ENCODE results near the gene ZNF536. TPM values are rescaled to one million over a fixed set of nuclear protein-coding genes. Genes with fewer than 3 reads are reported as not detected.
"Not testable (repeated sequence)": the region's sequence is repeated elsewhere in the genome, so short reads cannot be mapped to it uniquely, and the experiment has no call there.

The ZNF536 gene
- total and polyA plus RNA-seq, 4 donors: 0.50 to 1.2 (median 0.62) TPM; not detected in 1

DNA sequence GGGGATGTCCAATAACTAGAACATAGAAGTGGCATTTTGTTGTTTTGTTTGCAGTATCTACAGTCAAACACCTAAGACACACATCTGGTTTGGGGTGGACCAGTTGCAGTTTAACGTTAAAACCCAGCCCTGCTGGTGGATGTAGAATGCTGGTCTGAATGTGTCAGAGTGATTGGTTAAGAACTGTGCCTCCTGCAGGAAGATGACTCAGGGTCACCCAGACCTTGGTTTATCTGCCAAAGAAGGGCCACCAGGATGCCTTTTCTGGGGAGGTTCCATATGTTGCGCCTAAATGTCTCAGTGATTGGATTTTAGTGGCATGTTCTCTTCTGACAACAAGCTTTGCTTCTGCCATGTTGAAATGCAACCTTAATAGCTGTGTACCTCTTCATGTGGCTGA, 23.1 kb downstream of the ZNF536 start:
- Histone ChIP-seq H3K9me3 (ENCODE audit: control insufficient read depth, low read length) (no peaks in the 10 kb centered on the region), H3K4me1 (ENCODE audit: control insufficient read depth in 1 of 2, insufficient read depth in 2 of 2, low read length in 2 of 2) (no peaks in the 10 kb centered on the region), H3K4me3 (ENCODE audit: low read length in 2 of 2) (no peak overlapping the region), H3K27me3 (ENCODE audit: control insufficient read depth in 1 of 2, insufficient read depth in 2 of 2, low read length in 1 of 2) (no peaks in the 10 kb centered on the region), H3K36me3 (ENCODE audit: control insufficient read depth in 1 of 2, insufficient read depth in 2 of 2, low read length in 1 of 2) (no peaks in the 10 kb centered on the region), H3K27ac (ENCODE audit: low read depth in 1 of 2, low read length in 2 of 2) (no peak overlapping the region)
- DNase-seq (no peak), ATAC-seq (ENCODE audit: low FRiP score) (no peak)
- intact Hi-C loops (cut with DNase I): no loop called here
- WGBS, 2 donors: 78 to 80% methylated on average over 2 of the region's 2 CpGs

DNA sequence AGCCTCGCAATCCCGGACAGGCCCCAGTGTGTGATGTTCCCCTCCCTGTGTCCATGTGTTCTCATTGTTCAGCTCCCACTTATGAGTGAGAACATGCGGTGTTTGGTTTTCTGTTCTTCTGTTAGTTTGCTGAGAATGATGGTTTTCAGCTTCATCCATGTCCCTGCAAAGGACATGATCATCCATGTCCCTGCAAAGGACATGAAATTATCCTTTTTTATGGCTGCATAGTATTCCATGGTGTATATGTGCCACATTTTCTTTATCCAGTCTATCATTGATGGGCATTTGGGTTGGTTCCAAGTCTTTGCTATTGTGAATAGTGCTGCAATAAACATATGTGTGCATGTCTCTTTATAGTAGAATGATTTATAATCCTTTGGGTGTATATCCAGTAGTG, 26.4 kb downstream of the ZNF536 start:
- H3K4me1 ChIP-seq (ENCODE audit: control insufficient read depth in 1 of 2, insufficient read depth in 2 of 2, low read length in 2 of 2); H3K36me3 ChIP-seq (ENCODE audit: control insufficient read depth in 1 of 2, insufficient read depth in 2 of 2, low read length in 1 of 2); intact Hi-C loops (cut with DNase I); H3K4me3 ChIP-seq (ENCODE audit: low read length in 2 of 2); DNase-seq; H3K27ac ChIP-seq (ENCODE audit: low read depth in 1 of 2, low read length in 2 of 2); ATAC-seq (ENCODE audit: low FRiP score); H3K9me3 ChIP-seq (ENCODE audit: control insufficient read depth, low read length); H3K27me3 ChIP-seq (ENCODE audit: control insufficient read depth in 1 of 2, insufficient read depth in 2 of 2, low read length in 1 of 2): not testable (repeated sequence)
- 88 to 92% methylated on average over 3 of the region's 3 CpGs for WGBS, 2 donors

DNA sequence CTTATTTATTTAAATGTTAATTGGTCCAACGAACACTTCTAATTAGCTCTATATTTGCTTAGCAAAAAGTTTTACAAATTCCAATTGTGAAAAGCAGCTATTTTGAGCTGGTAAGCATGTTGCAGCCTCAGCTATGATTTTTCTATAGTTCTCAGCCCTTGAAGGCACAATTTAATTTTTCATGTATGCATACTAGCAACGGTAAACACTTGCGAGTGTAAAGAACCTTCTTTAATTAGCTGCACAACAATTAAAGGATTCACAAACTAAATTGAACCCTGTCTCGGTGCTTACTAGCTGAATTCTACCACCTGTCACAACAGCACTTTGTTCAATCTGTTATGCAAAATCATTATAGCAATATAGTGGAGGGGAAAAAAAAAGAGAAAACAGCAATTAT, 29.8 kb downstream of the ZNF536 start:
- DNase-seq (no peak), ATAC-seq (ENCODE audit: low FRiP score) (no peak)
- 76% methylated on average over 4 of the region's 4 CpGs for WGBS, 2 donors
- peaks cover 0 to 2% of the 10 kb centered on the region in 2 donors for H3K27me3 ChIP-seq (ENCODE audit: control insufficient read depth in 1 of 2, insufficient read depth in 2 of 2, low read length in 1 of 2)
- no peak overlapping the region for H3K27ac ChIP-seq (ENCODE audit: low read depth in 1 of 2, low read length in 2 of 2)
- H3K4me1 ChIP-seq (ENCODE audit: control insufficient read depth in 1 of 2, insufficient read depth in 2 of 2, low read length in 2 of 2): no peaks in the 10 kb centered on the region
- no peak overlapping the region for H3K4me3 ChIP-seq (ENCODE audit: low read length in 2 of 2)
- no peaks in the 10 kb centered on the region for H3K9me3 ChIP-seq (ENCODE audit: control insufficient read depth, low read length)
- no peaks in the 10 kb centered on the region for H3K36me3 ChIP-seq (ENCODE audit: control insufficient read depth in 1 of 2, insufficient read depth in 2 of 2, low read length in 1 of 2)
- intact Hi-C loops (cut with DNase I): no loop called here

DNA sequence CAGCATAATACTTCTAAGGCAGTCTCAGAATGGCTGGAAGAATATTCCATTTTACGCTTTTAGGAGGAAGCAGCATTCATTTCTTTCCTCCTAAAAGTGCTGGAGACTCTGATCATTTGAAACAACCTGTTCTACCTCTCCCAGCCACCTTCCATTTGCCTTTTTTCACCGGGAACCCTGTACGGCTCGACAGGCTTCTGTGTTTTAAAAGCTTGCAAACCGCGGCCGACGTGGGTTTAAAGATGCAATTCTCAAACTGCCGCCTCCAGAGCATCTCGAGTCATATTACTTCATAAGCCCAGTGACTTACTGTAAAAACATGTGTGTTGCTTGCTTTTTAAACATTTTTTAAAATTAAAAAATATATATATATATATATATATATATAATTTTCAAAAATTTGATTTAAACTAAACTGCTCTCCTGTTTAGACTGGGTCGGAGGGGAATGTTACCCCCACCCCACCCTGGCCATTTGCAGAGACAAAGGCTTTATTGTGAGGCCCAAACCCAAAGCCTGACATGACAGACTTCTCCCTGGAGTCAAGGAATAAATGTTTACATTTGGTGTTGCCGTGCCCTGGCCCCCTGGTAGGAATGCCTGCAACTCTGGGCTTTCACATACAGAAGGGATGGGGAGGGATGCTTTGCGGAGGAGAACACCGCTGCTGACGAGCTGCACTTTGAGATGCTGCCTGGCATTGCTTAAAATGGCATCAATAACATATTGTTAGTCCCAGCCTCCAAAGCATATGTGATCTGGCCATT, 30.4 kb downstream of the ZNF536 start:
- Histone ChIP-seq H3K4me3 (ENCODE audit: low read length in 2 of 2) (no peak overlapping the region), H3K4me1 (ENCODE audit: control insufficient read depth in 1 of 2, insufficient read depth in 2 of 2, low read length in 2 of 2) (no peaks in the 10 kb centered on the region), H3K36me3 (ENCODE audit: control insufficient read depth in 1 of 2, insufficient read depth in 2 of 2, low read length in 1 of 2) (no peaks in the 10 kb centered on the region), H3K27ac (ENCODE audit: low read depth in 1 of 2, low read length in 2 of 2) (no peak overlapping the region), H3K9me3 (ENCODE audit: control insufficient read depth, low read length) (no peaks in the 10 kb centered on the region), H3K27me3 (ENCODE audit: control insufficient read depth in 1 of 2, insufficient read depth in 2 of 2, low read length in 1 of 2) (peaks cover 0 to 2% of the 10 kb centered on the region in 2 donors)
- intact Hi-C loops (cut with DNase I): no loop called here
- no peak for ATAC-seq (ENCODE audit: low FRiP score)
- 36 to 47% methylated on average over 15 of the region's 15 CpGs for WGBS, 2 donors
- DNase-seq: no peak

DNA sequence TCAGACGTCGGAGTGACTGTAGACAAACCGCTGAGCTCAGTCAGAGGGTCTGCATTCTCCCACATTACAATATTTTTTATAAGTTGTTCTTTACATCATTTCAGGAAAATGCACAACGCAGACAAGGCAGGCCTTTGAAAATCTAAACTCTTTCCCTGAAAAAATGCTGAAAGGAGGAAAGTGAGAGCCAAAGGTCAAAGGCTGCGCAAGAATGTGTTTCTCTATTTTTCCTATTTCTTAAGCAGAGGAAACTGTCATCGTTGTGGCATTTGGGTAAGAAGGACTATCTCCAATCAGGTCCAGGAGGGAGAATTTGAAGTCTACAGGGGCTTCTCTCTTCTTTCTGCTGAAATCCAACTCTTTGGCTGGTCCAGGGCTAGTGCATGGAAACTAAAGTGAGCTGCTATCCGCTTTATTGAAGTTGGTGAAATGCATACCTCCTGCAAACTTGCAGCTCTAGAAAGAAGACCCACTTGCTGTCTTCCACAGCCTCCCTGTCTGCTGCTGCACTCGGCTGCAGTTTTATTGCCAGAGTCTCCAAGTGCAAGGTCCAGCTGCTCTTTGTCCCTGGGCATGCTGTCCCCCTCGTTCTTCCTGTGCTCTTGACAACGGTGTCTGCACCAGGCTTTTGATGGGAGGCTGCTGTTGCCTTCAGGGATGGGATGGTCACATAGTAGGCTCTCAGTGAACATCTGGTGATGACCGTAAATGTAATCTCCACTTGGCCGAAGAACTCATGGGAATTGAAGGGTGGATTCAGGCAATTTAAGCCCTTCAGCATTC, 31.2 kb downstream of the ZNF536 start:
- no peak for ATAC-seq (ENCODE audit: low FRiP score)
- intact Hi-C loops (cut with DNase I): no loop called here
- H3K27me3 ChIP-seq (ENCODE audit: control insufficient read depth in 1 of 2, insufficient read depth in 2 of 2, low read length in 1 of 2): peaks cover 0 to 2% of the 10 kb centered on the region in 2 donors
- DNase-seq: no peak
- H3K36me3 ChIP-seq (ENCODE audit: control insufficient read depth in 1 of 2, insufficient read depth in 2 of 2, low read length in 1 of 2): no peaks in the 10 kb centered on the region
- no peak overlapping the region for H3K4me3 ChIP-seq (ENCODE audit: low read length in 2 of 2)
- no peaks in the 10 kb centered on the region for H3K4me1 ChIP-seq (ENCODE audit: control insufficient read depth in 1 of 2, insufficient read depth in 2 of 2, low read length in 2 of 2)
- no peaks in the 10 kb centered on the region for H3K9me3 ChIP-seq (ENCODE audit: control insufficient read depth, low read length)
- 34 to 43% methylated on average over 12 of the region's 12 CpGs for WGBS, 2 donors
- no peak overlapping the region for H3K27ac ChIP-seq (ENCODE audit: low read depth in 1 of 2, low read length in 2 of 2)

DNA sequence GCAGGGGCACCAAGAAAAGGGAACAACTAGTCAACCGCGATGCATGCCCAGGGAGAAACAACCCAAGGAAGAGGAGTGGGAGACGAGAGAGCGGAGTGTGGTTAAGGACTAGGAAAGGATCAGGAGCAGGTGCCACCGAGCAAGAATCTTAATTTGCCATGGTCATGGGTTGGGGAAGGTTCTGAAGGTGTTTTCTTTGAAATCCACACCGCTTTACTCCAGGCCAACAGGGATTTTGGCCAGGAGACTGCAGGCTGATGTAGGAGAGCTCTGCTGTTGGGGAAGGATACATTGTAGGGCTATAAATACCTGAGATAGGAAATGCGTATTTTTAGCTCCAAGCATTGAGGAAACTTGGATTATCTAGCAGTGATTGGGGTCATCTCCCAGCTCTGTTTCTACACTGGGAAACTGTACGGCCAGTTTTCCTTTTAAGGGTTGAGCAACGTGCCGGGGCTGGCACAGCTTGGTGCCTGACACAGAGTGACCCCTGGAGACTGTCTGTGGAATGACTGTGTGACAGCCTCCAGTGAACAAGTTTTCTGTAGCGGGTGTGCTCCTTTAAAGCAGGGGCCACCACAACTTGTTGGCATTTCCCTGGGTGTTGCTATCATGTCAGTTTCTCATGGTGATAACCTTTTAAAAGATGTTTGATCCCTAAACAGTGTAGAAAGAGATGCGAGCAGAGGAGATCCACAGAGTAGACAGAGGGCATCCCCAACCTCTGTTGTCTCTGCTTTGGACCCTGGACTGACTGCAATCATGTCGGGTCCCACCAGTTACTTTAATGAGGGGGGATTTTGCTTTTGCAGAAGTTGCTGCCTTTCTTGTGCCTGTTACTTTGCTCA, 34.3 kb downstream of the ZNF536 start:
- Histone ChIP-seq H3K36me3 (ENCODE audit: control insufficient read depth in 1 of 2, insufficient read depth in 2 of 2, low read length in 1 of 2) (no peaks in the 10 kb centered on the region), H3K4me1 (ENCODE audit: control insufficient read depth in 1 of 2, insufficient read depth in 2 of 2, low read length in 2 of 2) (no peaks in the 10 kb centered on the region), H3K27ac (ENCODE audit: low read depth in 1 of 2, low read length in 2 of 2) (no peak overlapping the region), H3K27me3 (ENCODE audit: control insufficient read depth in 1 of 2, insufficient read depth in 2 of 2, low read length in 1 of 2) (no peaks in the 10 kb centered on the region), H3K4me3 (ENCODE audit: low read length in 2 of 2) (no peak overlapping the region), H3K9me3 (ENCODE audit: control insufficient read depth, low read length) (no peaks in the 10 kb centered on the region)
- WGBS, 2 donors: 55 to 57% methylated on average over 13 of the region's 13 CpGs
- no peak for ATAC-seq (ENCODE audit: low FRiP score)
- intact Hi-C loops (cut with DNase I): no loop called here
- no peak for DNase-seq

DNA sequence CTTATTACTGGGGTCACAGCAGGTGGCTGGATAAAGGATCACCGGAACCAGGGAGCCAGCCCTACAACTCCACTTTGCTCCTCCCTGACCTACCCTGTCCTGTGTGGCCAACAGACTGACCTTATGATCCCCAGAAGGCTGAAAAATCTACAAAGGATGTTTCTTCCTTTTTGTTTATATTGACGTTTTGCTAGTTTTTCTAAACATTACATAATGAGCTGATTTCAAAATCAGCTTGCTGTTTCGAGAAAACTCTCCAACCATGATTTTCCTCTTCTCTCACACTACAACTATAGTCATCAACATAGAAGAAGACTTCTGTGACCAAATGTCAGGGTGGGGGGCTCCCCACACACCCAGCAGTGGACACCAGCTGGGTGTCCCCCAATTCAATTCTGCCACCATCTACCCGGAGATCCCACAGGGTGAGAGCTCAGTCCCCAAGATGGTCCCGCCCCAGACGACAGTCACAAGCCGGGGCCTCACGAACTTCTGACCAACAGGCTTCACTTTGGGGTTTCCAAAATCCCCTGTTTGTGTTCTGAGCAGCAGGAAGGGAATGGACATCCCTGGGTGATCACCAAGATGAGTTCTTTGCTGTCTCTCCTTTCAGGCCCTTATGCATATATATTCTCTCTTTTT, 35.0 kb downstream of the ZNF536 start:
- Histone ChIP-seq H3K9me3 (ENCODE audit: control insufficient read depth, low read length) (no peaks in the 10 kb centered on the region), H3K36me3 (ENCODE audit: control insufficient read depth in 1 of 2, insufficient read depth in 2 of 2, low read length in 1 of 2) (no peaks in the 10 kb centered on the region), H3K4me1 (ENCODE audit: control insufficient read depth in 1 of 2, insufficient read depth in 2 of 2, low read length in 2 of 2) (no peaks in the 10 kb centered on the region), H3K4me3 (ENCODE audit: low read length in 2 of 2) (no peak overlapping the region), H3K27ac (ENCODE audit: low read depth in 1 of 2, low read length in 2 of 2) (no peak overlapping the region), H3K27me3 (ENCODE audit: control insufficient read depth in 1 of 2, insufficient read depth in 2 of 2, low read length in 1 of 2) (no peaks in the 10 kb centered on the region)
- no peak for DNase-seq
- intact Hi-C loops (cut with DNase I): no loop called here
- 69 to 73% methylated on average over 8 of the region's 8 CpGs for WGBS, 2 donors
- ATAC-seq (ENCODE audit: low FRiP score): no peak

DNA sequence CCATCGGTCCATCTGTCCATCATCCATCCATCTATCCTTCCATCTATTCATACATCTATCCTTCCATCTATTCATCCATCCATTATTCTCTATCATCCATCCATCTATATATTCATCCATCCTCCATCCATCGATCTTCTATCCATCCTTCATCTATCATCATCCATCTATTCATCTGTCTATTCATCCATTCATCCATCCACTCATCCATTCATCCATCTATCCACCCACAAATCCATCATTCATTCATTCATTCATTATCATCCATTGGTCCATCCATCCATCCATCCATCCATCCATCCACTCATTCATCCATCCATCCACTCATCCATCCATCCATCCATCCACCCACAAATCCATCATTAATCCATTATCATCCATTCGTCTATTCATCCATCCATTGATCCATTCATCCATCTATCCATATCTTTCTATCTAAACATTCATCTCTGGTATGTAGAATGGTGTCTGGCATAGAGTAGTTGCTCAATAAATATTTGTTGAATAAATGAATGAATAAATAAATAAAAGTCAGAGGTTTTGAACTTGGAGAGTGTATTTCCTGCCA, 36.6 kb downstream of the ZNF536 start:
- no peak overlapping the region for H3K27ac ChIP-seq (ENCODE audit: low read depth in 1 of 2, low read length in 2 of 2)
- DNase-seq: no peak
- no peaks in the 10 kb centered on the region for H3K27me3 ChIP-seq (ENCODE audit: control insufficient read depth in 1 of 2, insufficient read depth in 2 of 2, low read length in 1 of 2)
- WGBS, 2 donors: 73 to 82% methylated on average over 3 of the region's 3 CpGs
- H3K9me3 ChIP-seq (ENCODE audit: control insufficient read depth, low read length): no peaks in the 10 kb centered on the region
- no peaks in the 10 kb centered on the region for H3K4me1 ChIP-seq (ENCODE audit: control insufficient read depth in 1 of 2, insufficient read depth in 2 of 2, low read length in 2 of 2)
- no peak for ATAC-seq (ENCODE audit: low FRiP score)
- no peaks in the 10 kb centered on the region for H3K36me3 ChIP-seq (ENCODE audit: control insufficient read depth in 1 of 2, insufficient read depth in 2 of 2, low read length in 1 of 2)
- no peak overlapping the region for H3K4me3 ChIP-seq (ENCODE audit: low read length in 2 of 2)
- intact Hi-C loops (cut with DNase I): no loop called here

All from aorta (tissue), 5 donors.